ENCODE data around the gene SS18L1.

DNA sequence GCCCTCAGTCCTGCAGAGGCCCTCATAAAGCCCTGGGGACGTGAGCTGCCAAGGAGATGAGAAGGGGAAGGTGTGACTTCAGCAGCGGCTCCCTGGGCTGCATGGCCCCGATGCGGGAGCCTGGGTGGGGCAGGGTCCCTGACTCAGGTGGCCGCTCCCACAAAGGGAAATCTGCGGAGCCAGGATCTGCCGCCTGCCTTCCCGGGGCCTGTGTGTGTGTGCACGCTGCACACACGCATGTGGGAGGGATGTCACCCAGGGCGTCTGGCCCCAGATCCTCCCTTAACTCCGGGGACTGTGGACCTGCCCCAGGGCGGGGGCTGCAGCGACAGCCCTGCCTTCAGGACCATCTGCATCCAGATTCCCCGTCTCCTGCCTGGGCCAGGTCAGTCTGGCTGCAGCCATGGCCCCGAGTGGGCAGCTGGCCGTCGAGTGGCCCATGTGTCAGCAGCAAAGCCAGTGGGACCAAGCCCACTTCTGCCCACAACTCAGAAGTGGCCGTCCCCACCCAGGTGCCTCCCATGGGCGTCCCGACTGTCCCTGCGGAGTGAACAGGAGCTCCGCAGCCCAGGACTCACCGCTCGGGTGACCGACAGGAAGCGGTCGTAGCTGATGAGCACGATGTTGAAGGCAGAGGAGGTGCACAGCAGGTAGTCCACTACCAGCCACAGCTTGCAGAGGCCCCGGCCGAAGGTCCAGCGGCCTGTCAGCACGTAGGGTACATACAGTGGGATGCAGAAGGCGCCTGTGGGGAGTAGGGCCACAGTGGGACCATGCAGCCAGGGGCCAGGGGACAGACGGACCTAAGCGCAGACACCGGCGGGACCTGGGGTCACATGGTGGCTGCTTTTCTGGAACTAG, 74.6 kb downstream of the SS18L1 start:
- TF ChIP-seq, protein P1, sequence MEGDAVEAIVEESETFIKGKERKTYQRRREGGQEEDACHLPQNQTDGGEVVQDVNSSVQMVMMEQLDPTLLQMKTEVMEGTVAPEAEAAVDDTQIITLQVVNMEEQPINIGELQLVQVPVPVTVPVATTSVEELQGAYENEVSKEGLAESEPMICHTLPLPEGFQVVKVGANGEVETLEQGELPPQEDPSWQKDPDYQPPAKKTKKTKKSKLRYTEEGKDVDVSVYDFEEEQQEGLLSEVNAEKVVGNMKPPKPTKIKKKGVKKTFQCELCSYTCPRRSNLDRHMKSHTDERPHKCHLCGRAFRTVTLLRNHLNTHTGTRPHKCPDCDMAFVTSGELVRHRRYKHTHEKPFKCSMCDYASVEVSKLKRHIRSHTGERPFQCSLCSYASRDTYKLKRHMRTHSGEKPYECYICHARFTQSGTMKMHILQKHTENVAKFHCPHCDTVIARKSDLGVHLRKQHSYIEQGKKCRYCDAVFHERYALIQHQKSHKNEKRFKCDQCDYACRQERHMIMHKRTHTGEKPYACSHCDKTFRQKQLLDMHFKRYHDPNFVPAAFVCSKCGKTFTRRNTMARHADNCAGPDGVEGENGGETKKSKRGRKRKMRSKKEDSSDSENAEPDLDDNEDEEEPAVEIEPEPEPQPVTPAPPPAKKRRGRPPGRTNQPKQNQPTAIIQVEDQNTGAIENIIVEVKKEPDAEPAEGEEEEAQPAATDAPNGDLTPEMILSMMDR (conservative IDR thresholded peaks at IDR 0.05; ENCODE audit: low read depth, low read length) = no peak
- TF ChIP-seq EZH2 (IDR thresholded peaks at IDR 0.05; ENCODE audit: low read length, unreplicated experiment) (no peak), EZH2phosphoT487 (IDR thresholded peaks at IDR 0.05; ENCODE audit: borderline replicate concordance, low read length) (no peak)
